CD4-positive, alpha-beta T cell treated with Interleukin-4 for 1 hour (primary cell): Measurements from ENCODE around the gene TMEM53.

Source experiments
- DNase-seq, 2 donors: peaks; one replicate each; pipeline ENCODE4 v3.0.0-alpha.2; 2020 to 2022

Gene TMEM53

DNA sequence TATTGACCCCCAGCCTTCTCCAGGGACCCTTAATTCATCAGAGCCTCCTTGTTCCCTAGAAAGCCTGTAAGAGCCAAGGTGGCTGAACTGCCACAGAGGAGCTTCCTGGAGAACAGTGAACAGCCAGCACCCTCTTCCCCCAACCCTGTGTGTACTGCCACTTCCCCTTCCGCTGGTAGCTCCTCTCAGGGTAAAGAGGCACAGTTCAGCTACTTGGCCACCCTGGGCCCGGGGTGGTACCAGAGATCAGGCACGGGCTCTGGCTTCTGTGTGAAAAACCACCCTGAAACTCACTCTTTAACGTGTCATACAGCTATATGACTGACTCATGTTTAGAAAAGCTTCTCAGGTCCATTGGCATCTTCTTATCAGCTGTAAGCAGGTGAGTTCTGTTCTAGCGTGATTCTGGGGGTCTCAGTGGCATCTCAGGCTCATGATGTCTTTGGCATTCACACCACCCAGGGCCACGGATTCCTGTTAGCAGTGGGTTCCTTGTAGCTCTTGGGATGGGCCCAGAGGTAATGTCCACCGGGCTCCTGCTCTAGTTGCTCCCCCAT lies 22.6 kb upstream of the TMEM53 start:
- peak; percentile 35 to 46 for DNase-seq

- no peak for DNase-seq
These were observed 21.8 kb upstream of the TMEM53 start for GRCh38 chr1:44696101-44696500.

DNA sequence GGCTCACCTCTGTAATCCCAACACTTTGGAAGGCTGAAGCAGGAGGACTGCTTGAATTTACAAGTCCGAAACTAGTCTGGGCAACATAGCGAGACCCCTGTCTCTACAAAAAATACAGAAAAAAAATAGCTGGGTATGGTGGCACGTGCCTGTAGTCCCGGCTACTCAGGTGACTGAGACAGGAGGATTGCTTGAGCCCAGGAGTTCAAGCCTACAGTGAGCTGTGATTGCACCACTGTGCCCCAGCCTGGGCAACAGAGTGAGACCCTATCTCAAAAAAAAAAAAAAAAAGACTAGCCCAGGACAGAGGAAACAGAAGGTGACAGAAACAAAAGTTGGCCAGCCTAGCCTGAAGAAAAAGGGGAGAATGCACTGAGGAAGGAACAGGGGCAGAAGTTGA lies 21.4 kb upstream of the TMEM53 start:
- no peak for DNase-seq

DNA sequence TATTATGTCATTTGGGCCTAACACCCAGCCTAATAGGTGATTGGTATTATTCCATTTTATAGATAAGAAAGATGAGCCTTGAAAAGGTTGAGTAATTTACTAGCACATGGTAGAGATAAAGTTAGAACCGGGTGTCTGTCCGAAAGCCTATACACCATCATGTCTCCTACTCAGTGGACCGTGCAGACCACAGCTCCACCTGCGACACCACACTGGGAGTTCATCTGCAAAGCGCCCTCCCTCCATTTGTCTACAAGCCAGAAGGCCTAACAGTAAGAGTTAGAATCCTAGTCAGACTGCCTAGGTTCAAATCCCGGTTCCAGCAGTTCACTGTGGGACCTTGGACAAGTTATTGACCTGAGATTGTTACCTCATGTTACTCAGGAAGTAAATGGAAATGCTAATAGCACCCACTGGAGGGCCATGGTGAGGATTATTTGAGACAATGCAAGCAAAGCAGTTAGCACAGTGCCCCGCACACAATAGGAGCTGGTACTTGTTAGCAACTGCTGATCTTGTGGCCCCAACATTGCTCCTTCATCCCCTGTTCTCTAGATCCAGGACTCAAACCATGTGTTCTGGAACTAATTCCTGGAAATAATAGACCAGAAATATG lies 20.7 kb upstream of the TMEM53 start:
- no peak for DNase-seq

DNA sequence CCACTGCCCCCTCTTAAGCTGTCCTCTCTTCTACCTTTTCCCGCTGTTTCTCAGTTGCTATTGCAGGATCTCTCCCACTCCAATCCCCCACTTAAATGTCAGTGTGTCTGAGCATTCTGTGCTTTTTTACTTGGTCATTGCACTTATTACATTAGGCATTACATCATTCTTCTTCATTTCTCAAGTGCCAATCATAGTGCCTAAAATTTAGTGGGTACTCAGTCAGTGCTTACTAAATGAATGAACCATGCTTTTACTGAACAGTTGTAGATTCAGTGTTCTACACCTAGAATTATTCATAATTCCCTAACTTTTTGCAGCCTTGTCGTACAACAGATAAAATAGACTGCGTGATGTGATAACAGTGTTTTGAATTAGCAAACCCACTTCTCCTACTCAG lies 19.6 kb upstream of the TMEM53 start:
- DNase-seq = no peak

- DNase-seq = no peak
These were observed 18.9 kb upstream of the TMEM53 start for GRCh38 chr1:44693159-44693558.

DNA sequence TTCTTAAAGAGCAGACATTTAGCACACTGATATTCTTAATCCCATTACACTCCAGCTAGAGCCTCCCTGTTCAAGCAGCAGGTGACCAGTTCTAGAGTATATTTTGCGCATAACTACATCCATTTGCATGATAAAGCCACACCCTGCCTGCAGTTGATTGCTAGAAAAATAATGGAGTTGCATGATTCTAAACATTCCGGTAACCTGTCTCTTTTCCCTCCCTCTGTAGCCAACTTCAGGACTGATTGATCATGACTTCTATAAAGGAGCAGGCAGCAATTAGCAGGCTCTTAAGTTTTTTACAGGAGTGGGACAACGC lies 15.1 kb upstream of the TMEM53 start:
- DNase-seq = no peak

- DNase-seq = no peak
These were observed 14.6 kb upstream of the TMEM53 start for GRCh38 chr1:44688760-44689446.

DNA sequence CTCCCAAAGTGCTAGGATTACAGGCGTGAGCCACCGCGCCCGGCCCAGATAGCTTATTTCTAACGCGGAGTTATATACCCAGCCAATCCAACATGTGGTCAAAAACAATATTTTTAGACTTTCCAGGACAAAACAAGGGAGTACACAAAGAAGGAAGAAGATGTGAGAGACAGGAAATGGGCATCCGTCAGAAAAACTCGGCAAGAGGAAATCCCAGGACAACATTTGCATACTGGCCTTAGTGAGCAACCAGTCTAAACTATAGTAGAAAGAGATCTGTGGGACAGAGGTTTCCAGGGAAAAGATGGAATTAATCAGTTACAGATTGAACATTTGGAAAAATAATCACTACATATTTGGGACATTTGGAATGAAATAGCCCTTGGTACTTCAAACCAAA lies 11.6 kb upstream of the TMEM53 start:
- DNase-seq = no peak

DNA sequence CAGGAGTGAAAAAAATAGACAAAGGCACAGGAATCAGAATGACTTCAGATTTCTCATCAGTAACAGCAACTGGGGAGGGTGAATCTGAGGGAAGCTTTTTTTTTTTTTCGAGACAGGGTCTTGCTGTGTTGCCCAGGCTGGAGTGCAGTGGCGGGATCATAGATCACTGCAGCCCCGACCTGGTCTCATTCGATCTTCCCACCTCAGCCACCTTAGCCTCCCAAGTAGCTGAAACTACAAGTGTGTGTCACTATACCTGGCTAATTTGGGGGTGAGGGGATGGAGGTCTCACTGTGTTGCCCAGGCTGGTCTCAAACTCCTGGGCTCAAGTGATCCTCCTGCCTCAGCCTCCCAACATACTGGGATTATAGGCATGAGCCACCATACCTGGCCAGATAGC lies 10.9 kb upstream of the TMEM53 start:
- DNase-seq = no peak

- no peak for DNase-seq
These were observed 10.2 kb upstream of the TMEM53 start for GRCh38 chr1:44684525-44684924.

DNA sequence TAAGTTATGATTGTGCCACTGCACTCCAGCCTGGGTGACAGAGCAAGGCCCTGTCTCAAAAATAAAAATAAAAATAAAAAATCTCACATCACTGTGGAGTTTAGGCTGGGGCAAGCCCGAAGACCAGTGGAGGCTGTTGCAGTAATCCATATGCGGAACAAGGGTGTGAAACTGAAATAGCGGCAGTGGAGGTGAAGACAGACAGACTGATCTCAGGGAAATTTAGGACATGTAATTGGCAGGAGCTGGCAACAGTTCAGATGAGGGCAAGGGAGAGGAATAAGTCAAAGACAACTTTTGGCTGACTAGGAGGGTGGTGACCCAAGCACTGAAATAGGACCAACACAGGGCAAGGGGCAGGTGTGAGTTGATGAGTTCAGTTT lies 8.6 kb upstream of the TMEM53 start:
- DNase-seq = no peak

DNA sequence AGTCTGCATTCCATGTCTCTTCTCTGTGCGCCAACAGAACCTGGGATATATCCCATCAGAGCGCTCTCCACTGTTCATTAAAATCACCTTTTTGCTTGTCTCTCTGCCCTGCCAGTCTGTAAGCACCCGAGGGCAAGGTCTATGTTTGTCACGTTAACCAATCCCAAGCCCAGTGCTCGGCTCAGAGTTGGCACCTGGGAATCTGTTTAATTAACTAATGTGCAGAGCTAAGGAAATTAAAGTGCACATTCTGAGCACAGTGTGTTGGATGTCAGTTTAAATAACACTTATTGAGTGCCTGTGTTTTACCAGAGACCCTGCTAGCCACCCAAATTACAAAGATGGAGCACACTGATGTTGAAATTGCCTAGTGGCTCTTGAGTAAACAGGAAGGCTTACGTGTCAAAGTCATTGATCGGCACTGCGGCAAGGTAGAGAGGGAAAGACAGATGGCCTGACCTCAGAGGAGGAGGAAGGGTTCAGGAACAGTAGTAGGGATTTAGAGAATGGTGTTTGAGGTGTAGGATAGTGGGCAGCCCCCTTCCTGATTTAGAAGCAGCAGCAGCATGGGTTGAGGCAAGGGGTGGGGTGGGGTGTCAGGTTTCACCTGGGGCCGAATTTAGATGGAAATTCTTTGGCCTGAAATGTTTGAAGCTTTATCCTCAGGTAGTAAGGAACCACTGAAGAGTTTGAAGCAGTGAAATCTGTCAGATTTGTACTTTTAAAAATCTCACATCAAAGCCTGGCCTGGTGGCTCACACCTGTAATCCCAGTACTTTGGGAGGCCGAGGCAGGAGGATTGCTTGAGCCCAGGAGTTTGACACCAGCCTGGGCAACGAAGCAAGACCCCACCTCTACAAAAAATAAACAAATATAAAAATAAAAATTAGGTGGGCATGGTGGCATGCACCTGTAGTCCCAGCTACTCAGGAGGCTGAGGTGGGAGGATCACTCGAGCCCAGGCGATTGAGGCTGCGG lies 7.9 kb upstream of the TMEM53 start:
- no peak for DNase-seq

- no peak for DNase-seq
These were observed 5.2 kb upstream of the TMEM53 start for GRCh38 chr1:44679468-44679867.

- no peak for DNase-seq
These were observed 4.3 kb upstream of the TMEM53 start for GRCh38 chr1:44678626-44679025.

DNA sequence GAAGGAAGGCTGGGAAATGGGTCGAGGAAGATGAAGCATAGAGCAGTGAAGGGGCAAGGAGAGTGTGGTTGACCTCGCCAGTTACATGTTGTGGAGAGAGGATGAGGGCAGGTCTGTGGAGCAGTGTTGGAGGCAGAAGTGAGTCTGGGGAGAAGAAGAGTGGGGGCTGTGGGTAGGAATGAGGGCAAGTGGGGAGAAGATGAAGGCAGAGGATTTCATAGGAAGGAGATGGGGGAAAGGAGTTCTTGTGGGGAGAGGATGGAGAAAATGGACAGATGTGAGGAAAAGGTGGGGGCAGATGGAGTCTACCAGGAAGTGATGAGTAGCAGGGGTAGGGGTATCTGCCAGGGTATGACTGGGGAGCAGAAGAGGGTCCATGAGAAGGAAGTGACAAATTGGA lies 3.8 kb upstream of the TMEM53 start:
- no peak for DNase-seq

- peak; percentile 24 to 35 for DNase-seq
These were observed 3.0 kb upstream of the TMEM53 start for GRCh38 chr1:44677201-44677766.

- DNase-seq = peak in 1 of 2 donors; percentile 29
These were observed 2.4 kb upstream of the TMEM53 start for GRCh38 chr1:44676484-44677200.

GRCh38 chr1:44675186-44675585 lies 905 bp upstream of the TMEM53 start:
- no peak for DNase-seq

GRCh38 chr1:44673675-44674112 lies 587 bp downstream of the TMEM53 start:
- DNase-seq = no peak

DNA sequence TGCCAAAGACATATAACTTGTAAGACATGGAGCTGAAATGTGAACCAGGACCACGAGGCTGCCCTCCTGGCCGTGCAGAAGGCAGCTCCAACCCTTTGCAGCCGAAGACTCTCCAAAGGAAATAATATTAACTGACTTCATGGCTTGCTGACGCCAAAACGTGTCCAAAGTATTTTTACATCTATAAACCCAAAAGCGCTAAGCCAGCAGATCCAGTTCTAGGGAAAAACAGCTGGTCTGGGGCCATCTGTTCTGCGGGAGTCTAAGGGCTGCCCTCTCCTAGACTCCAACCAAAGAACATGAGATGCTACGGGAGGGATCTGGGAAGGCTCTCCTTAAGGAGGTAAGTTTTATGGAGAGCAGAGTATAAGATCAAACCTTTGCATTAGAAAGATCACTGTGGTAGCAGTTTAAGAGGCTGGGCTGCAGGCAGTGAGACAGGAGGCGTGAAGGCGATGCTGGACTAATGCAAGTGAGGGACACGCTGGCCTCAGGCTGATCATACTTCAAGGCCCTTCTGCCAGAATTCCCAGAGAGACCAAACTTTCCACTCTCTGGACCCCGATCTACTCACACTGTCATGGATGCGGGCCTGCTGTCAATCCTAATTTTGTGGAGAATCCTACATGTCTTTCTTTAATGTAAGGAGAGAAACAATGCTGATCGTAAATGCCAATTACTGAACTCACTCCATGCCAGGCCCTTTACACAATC lies 1.2 kb downstream of the TMEM53 start:
- DNase-seq = no peak
